Sigmoid colon (tissue), 7 donors: ENCODE data around the gene XPNPEP2. TPM values are rescaled to one million over a fixed set of nuclear protein-coding genes. Genes with fewer than 3 reads are reported as not detected.

ENCODE experiments used
- DNase-seq: peaks from one replicate; pipeline ENCODE4 v3.0.0-alpha.2; 2019
- H3K27ac ChIP-seq, 4 donors: fragments of 200-600 bp; sonication (generic); one replicate each; pipeline ENCODE4 v1.5.1; 2016 to 2019; ENCODE audit warnings: mild to moderate bottlenecking in 1 of 4
- H3K27me3 ChIP-seq, 3 donors: fragments of 200-600 bp; sonication (generic); one replicate each; pipeline ENCODE4 v1.5.1; 2019; ENCODE audit warnings: mild to moderate bottlenecking in 1 of 3
- H3K36me3 ChIP-seq, 4 donors: fragments of 200-600 bp; sonication (generic); one replicate each; pipeline ENCODE4 v1.5.1; 2016 to 2019
- H3K4me1 ChIP-seq, 4 donors: fragments of 200-600 bp; sonication (generic); one replicate each; pipeline ENCODE4 v1.5.1; 2017 to 2019
- H3K4me3 ChIP-seq, 4 donors: fragments of 200-600 bp; sonication (generic); one replicate each; pipeline ENCODE4 v1.5.1; 2017 to 2019; ENCODE audit warnings: mild to moderate bottlenecking in 2 of 4, moderate library complexity in 1 of 4
- H3K9me3 ChIP-seq, 4 donors: fragments of 200-600 bp in 3 of 4; sonication (generic) in 3 of 4; one replicate each; pipeline versions ENCODE4 v1.5.1 to v1.6.1; 2013 to 2019
- EP300 ChIP-seq, 4 donors: sonication (generic); formaldehyde crosslinking; IDR thresholded peaks; one replicate each; pipeline ENCODE4 v1.6.1; 2017; ENCODE audit warnings: antibody characterized with exemption in 4 of 4
- POLR2A ChIP-seq, 2 donors: fragments of 450-650 bp; IDR thresholded peaks; one replicate each; pipeline ENCODE4 v1.6.1; 2016; ENCODE audit warnings: antibody characterized with exemption in 2 of 2, mild to moderate bottlenecking in 2 of 2, moderate library complexity in 2 of 2
- POLR2AphosphoS5 ChIP-seq, 4 donors: sonication (generic); formaldehyde crosslinking; IDR thresholded peaks; one replicate each; pipeline ENCODE4 v1.6.1; 2017; ENCODE audit warnings: antibody characterized with exemption in 4 of 4
- WGBS, 2 donors: extraction: QIAGEN DNeasy Blood & Tissue Kit; methylation state at CpG; one replicate each; pipeline ENCODE4 v1.1.7; 2013; 5-methylcytosine and 5-hydroxymethylcytosine counted together
- intact Hi-C: fragments of 100-400 bp; cut with DNase I; formaldehyde crosslinking; loops from one replicate; pipeline ENCODE4 v1.15.1; 2023
- polyA plus RNA-seq, 3 donors: library from polyadenylated mRNA; stranded (reverse); fragments of 200-250 nt; gene quantifications; one replicate each; pipeline ENCODE4 v1.2.3, GENCODE V29; 2013
- total RNA-seq, 4 donors: library from RNA; depleted of rRNA; stranded (reverse); fragments of >200 nt; gene quantifications; one replicate each; pipeline ENCODE4 v1.1.0, GENCODE V29; 2016
- TF ChIP-seq, protein P1 (sequence below), 4 experiments: fragments of 450-650 bp in 3 of 4; fragments of 200-600 bp in 1 of 4; IDR thresholded peaks; one replicate each; pipeline ENCODE4 v1.5.1; 2016 to 2019; ENCODE audit warnings: antibody characterized with exemption in 4 of 4, mild to moderate bottlenecking in 3 of 4, moderate library complexity in 2 of 4
- donor health status: healthy with polysubstance abuse.
- donor health status: Bipolar disorder and iron deficiency.
- donor health status: healthy.

The XPNPEP2 gene
- total and polyA plus RNA-seq, 7 donors: 1.8 to 11.1 (median 3.3) TPM

DNA sequence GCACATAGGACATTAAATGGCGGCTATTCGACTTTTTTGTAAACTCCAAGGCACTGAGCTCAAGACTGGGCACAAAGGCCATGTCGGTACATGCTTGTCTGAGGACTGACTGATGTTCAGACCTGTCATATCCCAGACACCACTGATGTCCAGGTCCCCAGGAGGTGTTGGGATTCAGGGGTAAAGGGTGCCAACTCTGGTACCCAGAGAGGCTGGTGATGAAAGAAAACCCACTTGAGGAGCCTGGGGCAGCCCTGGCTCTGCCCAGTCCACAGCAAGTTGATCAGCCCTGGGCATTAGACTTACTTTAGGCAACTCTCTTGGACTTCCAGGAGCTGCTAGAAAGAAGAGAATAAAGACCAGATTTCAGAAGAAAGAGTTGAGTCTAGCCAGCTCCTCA, 59.7 kb downstream of the XPNPEP2 start:
- H3K4me1 ChIP-seq: no peaks in the 10 kb centered on the region
- DNase-seq: no peak
- no peak overlapping the region for H3K4me3 ChIP-seq
- H3K36me3 ChIP-seq: no peaks in the 10 kb centered on the region
- TF ChIP-seq EP300 (IDR thresholded peaks at IDR 0.05): no peak
- TF ChIP-seq, protein P1, sequence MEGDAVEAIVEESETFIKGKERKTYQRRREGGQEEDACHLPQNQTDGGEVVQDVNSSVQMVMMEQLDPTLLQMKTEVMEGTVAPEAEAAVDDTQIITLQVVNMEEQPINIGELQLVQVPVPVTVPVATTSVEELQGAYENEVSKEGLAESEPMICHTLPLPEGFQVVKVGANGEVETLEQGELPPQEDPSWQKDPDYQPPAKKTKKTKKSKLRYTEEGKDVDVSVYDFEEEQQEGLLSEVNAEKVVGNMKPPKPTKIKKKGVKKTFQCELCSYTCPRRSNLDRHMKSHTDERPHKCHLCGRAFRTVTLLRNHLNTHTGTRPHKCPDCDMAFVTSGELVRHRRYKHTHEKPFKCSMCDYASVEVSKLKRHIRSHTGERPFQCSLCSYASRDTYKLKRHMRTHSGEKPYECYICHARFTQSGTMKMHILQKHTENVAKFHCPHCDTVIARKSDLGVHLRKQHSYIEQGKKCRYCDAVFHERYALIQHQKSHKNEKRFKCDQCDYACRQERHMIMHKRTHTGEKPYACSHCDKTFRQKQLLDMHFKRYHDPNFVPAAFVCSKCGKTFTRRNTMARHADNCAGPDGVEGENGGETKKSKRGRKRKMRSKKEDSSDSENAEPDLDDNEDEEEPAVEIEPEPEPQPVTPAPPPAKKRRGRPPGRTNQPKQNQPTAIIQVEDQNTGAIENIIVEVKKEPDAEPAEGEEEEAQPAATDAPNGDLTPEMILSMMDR (IDR thresholded peaks at IDR 0.05): no peak
- TF ChIP-seq POLR2A (IDR thresholded peaks at IDR 0.05): no peak
- intact Hi-C loops: no loop called here
- WGBS, 2 donors: 97% methylated on average over 3 of the region's 3 CpGs
- H3K9me3 ChIP-seq: no peaks in the 10 kb centered on the region
- no peaks in the 10 kb centered on the region for H3K27me3 ChIP-seq
- no peak overlapping the region for H3K27ac ChIP-seq

DNA sequence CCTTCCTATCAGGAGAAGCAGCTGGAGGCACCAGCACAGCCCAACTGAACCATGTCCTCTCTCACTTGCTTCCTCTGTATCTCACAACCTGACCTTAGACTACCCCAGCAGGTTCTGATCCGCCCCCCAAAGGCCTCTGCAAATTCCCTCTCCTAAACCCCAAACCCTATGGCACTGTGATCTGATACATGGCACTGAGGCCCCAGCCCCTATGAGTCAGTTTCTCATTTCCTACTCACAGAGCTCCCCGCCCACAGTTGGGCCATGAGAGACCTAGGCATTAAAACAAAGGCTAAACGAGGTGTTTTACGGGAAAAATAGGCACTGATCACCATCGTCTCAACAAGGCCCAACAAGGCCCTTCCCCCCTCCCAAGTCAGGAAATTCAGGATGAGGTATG, 60.1 kb downstream of the XPNPEP2 start:
- no peak for TF ChIP-seq POLR2A (IDR thresholded peaks at IDR 0.05)
- no peak for TF ChIP-seq POLR2AphosphoS5 (IDR thresholded peaks at IDR 0.05)
- TF ChIP-seq, protein P1 (IDR thresholded peaks at IDR 0.05): no peak
- no peak for TF ChIP-seq EP300 (IDR thresholded peaks at IDR 0.05)
- no peaks in the 10 kb centered on the region for H3K36me3 ChIP-seq
- no peaks in the 10 kb centered on the region for H3K4me1 ChIP-seq
- no peaks in the 10 kb centered on the region for H3K27me3 ChIP-seq
- no peaks in the 10 kb centered on the region for H3K9me3 ChIP-seq
- 82 to 89% methylated on average over 5 of the region's 5 CpGs for WGBS, 2 donors
- no peak overlapping the region for H3K4me3 ChIP-seq
- intact Hi-C loops: no loop called here
- H3K27ac ChIP-seq: no peak overlapping the region
- no peak for DNase-seq

DNA sequence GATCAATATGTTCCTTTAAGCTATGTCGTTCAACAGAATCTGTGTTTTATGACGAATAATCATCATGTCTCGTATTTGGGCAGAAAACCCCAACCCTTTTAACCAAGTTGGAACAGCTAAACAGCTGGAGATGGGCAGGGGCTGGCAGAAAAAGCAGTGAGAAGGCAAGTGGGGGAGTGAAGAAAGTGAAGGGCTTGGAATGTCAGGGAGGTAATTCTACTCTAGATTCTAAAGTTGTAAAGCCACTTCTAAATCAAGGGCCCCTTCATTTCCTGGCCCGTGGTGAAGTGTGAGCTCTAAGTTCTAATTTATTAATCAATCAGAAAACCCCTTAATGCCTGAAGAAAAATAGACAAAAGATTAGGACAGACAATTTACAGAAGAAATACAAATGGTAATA, 61.4 kb downstream of the XPNPEP2 start:
- intact Hi-C loops: no loop called here
- H3K9me3 ChIP-seq: no peaks in the 10 kb centered on the region
- no peak for DNase-seq
- peaks cover 0 to 2% (median under 1%) of the 10 kb centered on the region in 4 donors for H3K36me3 ChIP-seq
- WGBS, 2 donors: 80 to 93% methylated on average over 4 of the region's 4 CpGs
- no peaks in the 10 kb centered on the region for H3K4me1 ChIP-seq
- no peak for TF ChIP-seq POLR2A (IDR thresholded peaks at IDR 0.05)
- no peak for TF ChIP-seq EP300 (IDR thresholded peaks at IDR 0.05)
- TF ChIP-seq, protein P1 (IDR thresholded peaks at IDR 0.05): no peak
- TF ChIP-seq POLR2AphosphoS5 (IDR thresholded peaks at IDR 0.05): no peak
- H3K4me3 ChIP-seq: no peak overlapping the region
- H3K27me3 ChIP-seq: no peaks in the 10 kb centered on the region
- H3K27ac ChIP-seq: no peak overlapping the region

DNA sequence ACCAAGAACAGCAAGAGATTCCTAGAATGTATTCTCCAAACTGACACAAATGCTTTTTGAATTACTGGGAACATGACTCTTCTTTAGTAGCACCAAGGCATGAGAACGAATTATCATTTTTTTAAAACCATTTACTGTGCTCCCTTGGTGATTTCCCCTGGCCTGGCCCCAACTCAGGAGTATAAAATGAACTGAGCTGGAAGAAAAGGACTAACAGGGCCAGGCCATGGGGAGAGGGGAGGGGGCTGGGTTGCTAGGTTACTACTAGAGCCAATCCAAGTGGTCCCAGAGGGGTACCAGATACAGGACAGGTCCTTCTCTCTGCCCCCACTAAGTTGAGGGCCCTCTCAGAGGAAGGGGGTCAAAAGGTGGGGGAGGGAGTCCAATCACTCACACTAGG, 64.1 kb downstream of the XPNPEP2 start:
- intact Hi-C loops: no loop called here
- no peak overlapping the region for H3K4me3 ChIP-seq

More for the DNA sequence above, 64.1 kb downstream of the XPNPEP2 start:
- WGBS, 2 donors: 57% methylated on average over 1 of the region's 1 CpG
- Histone ChIP-seq H3K27ac (no peak overlapping the region), H3K9me3 (no peaks in the 10 kb centered on the region), H3K27me3 (no peaks in the 10 kb centered on the region), H3K36me3 (peaks cover 0 to 14% (median 5%) of the 10 kb centered on the region in 4 donors), H3K4me1 (no peaks in the 10 kb centered on the region)
- DNase-seq: no peak
- TF ChIP-seq EP300 (IDR thresholded peaks at IDR 0.05) (no peak), POLR2AphosphoS5 (IDR thresholded peaks at IDR 0.05) (no peak), POLR2A (IDR thresholded peaks at IDR 0.05) (no peak)
- TF ChIP-seq, protein P1 (IDR thresholded peaks at IDR 0.05): no peak
